Omental fat pad (tissue), 4 donors: Measurements from ENCODE around the gene ARNT2. TPM values are rescaled to one million over a fixed set of nuclear protein-coding genes. Genes with fewer than 3 reads are reported as not detected.

Experiments
- ATAC-seq: fragments of 150-250 bp; one replicate; pipeline ENCODE4 v1.9.1; 2016; ENCODE audit warnings: mild to moderate bottlenecking, moderate library complexity; ENCODE audit not compliant: low FRiP score
- DNase-seq: peaks from one replicate; pipeline ENCODE4 v3.0.0-alpha.2; 2019; ENCODE audit warnings: low spot score
- CTCF ChIP-seq, 3 donors: fragments of 450-650 bp; IDR thresholded peaks; one replicate each; pipeline ENCODE4 v1.5.1; 2016 to 2017; ENCODE audit warnings: antibody characterized with exemption in 3 of 3, mild to moderate bottlenecking in 3 of 3, moderate library complexity in 2 of 3
- total RNA-seq, 4 donors: library from RNA; depleted of rRNA; stranded (reverse); fragments of >200 nt; gene quantifications; one replicate each; pipeline ENCODE4 v1.1.0, GENCODE V29; 2016

Gene ARNT2
- total RNA-seq, 4 donors from 2014 or later, result 3.1 to 7.4 (median 3.4) TPM

- no peak for TF ChIP-seq CTCF (IDR thresholded peaks at IDR 0.05)
- DNase-seq (no peak), ATAC-seq (no peak)
These were observed 114.3 kb downstream of the ARNT2 start for GRCh38 chr15:80518522-80518921.

- DNase-seq (no peak), ATAC-seq (no peak)
- TF ChIP-seq CTCF (IDR thresholded peaks at IDR 0.05), result no peak
These were observed 119.6 kb downstream of the ARNT2 start for GRCh38 chr15:80523746-80524145.

- no peak for TF ChIP-seq CTCF (IDR thresholded peaks at IDR 0.05)
- no peak for ATAC-seq
These were observed 121.7 kb downstream of the ARNT2 start for GRCh38 chr15:80525853-80526252.

GRCh38 chr15:80526556-80527340, 122.6 kb downstream of the ARNT2 start:
- no peak for ATAC-seq
- no peak for DNase-seq
- TF ChIP-seq CTCF (IDR thresholded peaks at IDR 0.05), result no peak

More at GRCh38 chr15:80525853-80526252, 121.7 kb downstream of the ARNT2 start:
- DNase-seq, result no peak

GRCh38 chr15:80527406-80527805, 123.2 kb downstream of the ARNT2 start:
- TF ChIP-seq CTCF (IDR thresholded peaks at IDR 0.05), result no peak
- DNase-seq (no peak), ATAC-seq (no peak)

- ATAC-seq, result no peak
- DNase-seq, result no peak
- TF ChIP-seq CTCF (IDR thresholded peaks at IDR 0.05), result no peak
These were observed 123.8 kb downstream of the ARNT2 start for GRCh38 chr15:80527961-80528360.

- DNase-seq, result no peak
- ATAC-seq, result peak; percentile 15
- TF ChIP-seq CTCF (IDR thresholded peaks at IDR 0.05), result no peak
These were observed 126.7 kb downstream of the ARNT2 start for GRCh38 chr15:80530737-80531365.
